HG03108 (cell line): Measurements from ENCODE around the gene MYH7.
"Not testable (repeated sequence)": the region's sequence is repeated elsewhere in the genome, so short reads cannot be mapped to it uniquely, and the experiment has no call there.

ENCODE experiments used
- ATAC-seq: cut with Tn5 transposase; IDR thresholded peaks from one replicate; pipeline ENCODE4 v1.9.1; 2021; ENCODE audit warnings: moderate library complexity; ENCODE audit not compliant: unreplicated experiment

MYH7 gene

GRCh38 chr14:23431486-23431885, 4.0 kb downstream of the MYH7 start:
- no peak for ATAC-seq

- ATAC-seq: no peak
These were observed 4.8 kb downstream of the MYH7 start for GRCh38 chr14:23430723-23431085.

- ATAC-seq: no peak
These were observed 5.3 kb downstream of the MYH7 start for GRCh38 chr14:23430016-23430722.

GRCh38 chr14:23428686-23429495, 6.6 kb downstream of the MYH7 start:
- no peak for ATAC-seq

GRCh38 chr14:23425798-23426197, 9.7 kb downstream of the MYH7 start:
- ATAC-seq: not testable (repeated sequence)

GRCh38 chr14:23425169-23425568, 10.3 kb downstream of the MYH7 start:
- ATAC-seq: no peak

GRCh38 chr14:23423657-23424056, 11.8 kb downstream of the MYH7 start:
- ATAC-seq: no peak

GRCh38 chr14:23421594-23421993, 13.9 kb downstream of the MYH7 start:
- ATAC-seq: no peak

- not testable (repeated sequence) for ATAC-seq
These were observed 15.8 kb downstream of the MYH7 start for GRCh38 chr14:23419646-23420045.

- ATAC-seq: no peak
These were observed 17.4 kb downstream of the MYH7 start for GRCh38 chr14:23418021-23418420.

- not testable (repeated sequence) for ATAC-seq
These were observed 18.2 kb downstream of the MYH7 start for GRCh38 chr14:23417269-23417668.

GRCh38 chr14:23416801-23417200, 18.7 kb downstream of the MYH7 start:
- no peak for ATAC-seq

- ATAC-seq: no peak
These were observed 19.4 kb downstream of the MYH7 start for GRCh38 chr14:23415821-23416778.

- no peak for ATAC-seq
These were observed 20.3 kb downstream of the MYH7 start for GRCh38 chr14:23414906-23415820.

GRCh38 chr14:23414254-23414653, 21.2 kb downstream of the MYH7 start:
- ATAC-seq: no peak

- no peak for ATAC-seq
These were observed 21.8 kb downstream of the MYH7 start for GRCh38 chr14:23413681-23414080.

GRCh38 chr14:23411563-23412525, 23.6 kb downstream of the MYH7 start:
- no peak for ATAC-seq

- no peak for ATAC-seq
These were observed 25.4 kb downstream of the MYH7 start for GRCh38 chr14:23409966-23410635.
